Measurements from ENCODE around the gene UBR2.
"Not testable (repeated sequence)": the region's sequence is repeated elsewhere in the genome, so short reads cannot be mapped to it uniquely, and the experiment has no call there.

Gene UBR2

GRCh38 chr6:42598300-42598699 is 34.5 kb downstream of the UBR2 start:
- TF ChIP-seq EZH2 (IDR thresholded peaks at IDR 0.05; ENCODE audit: borderline replicate concordance, low read depth, low read length, severe bottlenecking): no peak
- TF ChIP-seq, protein P1, sequence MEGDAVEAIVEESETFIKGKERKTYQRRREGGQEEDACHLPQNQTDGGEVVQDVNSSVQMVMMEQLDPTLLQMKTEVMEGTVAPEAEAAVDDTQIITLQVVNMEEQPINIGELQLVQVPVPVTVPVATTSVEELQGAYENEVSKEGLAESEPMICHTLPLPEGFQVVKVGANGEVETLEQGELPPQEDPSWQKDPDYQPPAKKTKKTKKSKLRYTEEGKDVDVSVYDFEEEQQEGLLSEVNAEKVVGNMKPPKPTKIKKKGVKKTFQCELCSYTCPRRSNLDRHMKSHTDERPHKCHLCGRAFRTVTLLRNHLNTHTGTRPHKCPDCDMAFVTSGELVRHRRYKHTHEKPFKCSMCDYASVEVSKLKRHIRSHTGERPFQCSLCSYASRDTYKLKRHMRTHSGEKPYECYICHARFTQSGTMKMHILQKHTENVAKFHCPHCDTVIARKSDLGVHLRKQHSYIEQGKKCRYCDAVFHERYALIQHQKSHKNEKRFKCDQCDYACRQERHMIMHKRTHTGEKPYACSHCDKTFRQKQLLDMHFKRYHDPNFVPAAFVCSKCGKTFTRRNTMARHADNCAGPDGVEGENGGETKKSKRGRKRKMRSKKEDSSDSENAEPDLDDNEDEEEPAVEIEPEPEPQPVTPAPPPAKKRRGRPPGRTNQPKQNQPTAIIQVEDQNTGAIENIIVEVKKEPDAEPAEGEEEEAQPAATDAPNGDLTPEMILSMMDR (IDR thresholded peaks at IDR 0.05; ENCODE audit: borderline replicate concordance, extremely low read depth, low read length, poor library complexity, severe bottlenecking): no peak
- Histone ChIP-seq H3K4me2 (ENCODE audit: insufficient read depth, low read length) (no peak overlapping the region), H4K20me1 (ENCODE audit: insufficient read depth, low read length) (0 out of 2 replicates have a peak, but pooled peaks cover 3% of the 10 kb centered on the region), H3K9me3 (ENCODE audit: insufficient read depth, low read length, severe bottlenecking) (no peaks in the 10 kb centered on the region), H3K27me3 (ENCODE audit: insufficient read depth, low read length, poor library complexity) (no peaks in the 10 kb centered on the region), H3K79me2 (ENCODE audit: insufficient read depth, low read length) (peaks cover 46% of the 10 kb centered on the region), H3K27ac (ENCODE audit: low read length) (no peak overlapping the region), H2AFZ (ENCODE audit: low read depth, low read length) (no peak overlapping the region), H3K4me1 (ENCODE audit: insufficient read depth, low read length) (no peaks in the 10 kb centered on the region), H3K9ac (ENCODE audit: low read depth, low read length) (no peak overlapping the region), H3K36me3 (ENCODE audit: insufficient read depth, low read length) (peaks cover 48% of the 10 kb centered on the region), H3K4me3 (ENCODE audit: low read depth in 1 of 2, low read length in 2 of 2) (no peak overlapping the region)
- DNase-seq (no peak), ATAC-seq (ENCODE audit: insufficient read depth, low read depth) (no peak)

GRCh38 chr6:42599558-42599957 is 35.7 kb downstream of the UBR2 start:
- Histone ChIP-seq H3K36me3 (ENCODE audit: insufficient read depth, low read length) (peaks cover 48% of the 10 kb centered on the region), H3K27ac (ENCODE audit: low read length) (no peak overlapping the region), H3K4me1 (ENCODE audit: insufficient read depth, low read length) (no peaks in the 10 kb centered on the region), H3K4me3 (ENCODE audit: low read depth in 1 of 2, low read length in 2 of 2) (no peak overlapping the region), H3K9me3 (ENCODE audit: insufficient read depth, low read length, severe bottlenecking) (no peaks in the 10 kb centered on the region), H4K20me1 (ENCODE audit: insufficient read depth, low read length) (0 out of 2 replicates have a peak, but pooled peaks cover 3% of the 10 kb centered on the region), H3K27me3 (ENCODE audit: insufficient read depth, low read length, poor library complexity) (no peaks in the 10 kb centered on the region), H3K79me2 (ENCODE audit: insufficient read depth, low read length) (peaks cover 34% of the 10 kb centered on the region), H3K9ac (ENCODE audit: low read depth, low read length) (no peak overlapping the region), H3K4me2 (ENCODE audit: insufficient read depth, low read length) (no peak overlapping the region), H2AFZ (ENCODE audit: low read depth, low read length) (no peak overlapping the region)
- DNase-seq (no peak), ATAC-seq (ENCODE audit: insufficient read depth, low read depth) (no peak)
- TF ChIP-seq, protein P1 (IDR thresholded peaks at IDR 0.05; ENCODE audit: borderline replicate concordance, extremely low read depth, low read length, poor library complexity, severe bottlenecking): no peak
- TF ChIP-seq EZH2 (IDR thresholded peaks at IDR 0.05; ENCODE audit: borderline replicate concordance, low read depth, low read length, severe bottlenecking): no peak

DNA sequence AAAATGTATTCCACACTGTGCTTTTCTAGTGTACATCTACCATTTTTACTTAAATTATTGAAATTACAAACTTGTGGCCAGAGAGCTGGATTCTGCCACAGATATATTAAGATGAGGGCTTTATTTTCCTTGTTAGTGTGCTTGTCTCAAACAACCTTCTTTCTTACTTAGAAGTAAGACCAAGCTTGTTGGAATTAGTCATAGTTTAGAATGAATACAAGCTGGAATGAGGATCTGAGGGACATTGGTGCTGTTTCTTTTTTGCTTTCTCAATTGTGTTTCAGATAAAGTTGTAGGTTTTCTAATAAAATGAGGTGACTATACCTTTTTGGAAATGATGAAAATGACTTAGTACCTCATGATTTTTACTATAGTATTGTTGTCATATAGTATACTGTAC is 40.3 kb downstream of the UBR2 start:
- Histone ChIP-seq H3K27ac (ENCODE audit: low read length) (no peak overlapping the region), H3K9me3 (ENCODE audit: insufficient read depth, low read length, severe bottlenecking) (no peaks in the 10 kb centered on the region), H3K27me3 (ENCODE audit: insufficient read depth, low read length, poor library complexity) (no peaks in the 10 kb centered on the region), H3K9ac (ENCODE audit: low read depth, low read length) (no peak overlapping the region), H3K4me1 (ENCODE audit: insufficient read depth, low read length) (no peaks in the 10 kb centered on the region), H4K20me1 (ENCODE audit: insufficient read depth, low read length) (no peaks in the 10 kb centered on the region), H3K36me3 (ENCODE audit: insufficient read depth, low read length) (peaks cover 65% of the 10 kb centered on the region), H2AFZ (ENCODE audit: low read depth, low read length) (no peak overlapping the region), H3K4me2 (ENCODE audit: insufficient read depth, low read length) (no peak overlapping the region), H3K4me3 (ENCODE audit: low read depth in 1 of 2, low read length in 2 of 2) (no peak overlapping the region), H3K79me2 (ENCODE audit: insufficient read depth, low read length) (peaks cover 9% of the 10 kb centered on the region)
- DNase-seq (no peak), ATAC-seq (ENCODE audit: insufficient read depth, low read depth) (no peak)
- no peak for TF ChIP-seq EZH2 (IDR thresholded peaks at IDR 0.05; ENCODE audit: borderline replicate concordance, low read depth, low read length, severe bottlenecking)
- TF ChIP-seq, protein P1 (IDR thresholded peaks at IDR 0.05; ENCODE audit: borderline replicate concordance, extremely low read depth, low read length, poor library complexity, severe bottlenecking): no peak

GRCh38 chr6:42604699-42605098 is 40.9 kb downstream of the UBR2 start:
- not testable (repeated sequence) for H3K9ac ChIP-seq (ENCODE audit: low read depth, low read length); H3K79me2 ChIP-seq (ENCODE audit: insufficient read depth, low read length); H2AFZ ChIP-seq (ENCODE audit: low read depth, low read length); ATAC-seq (ENCODE audit: insufficient read depth, low read depth); DNase-seq; H3K27me3 ChIP-seq (ENCODE audit: insufficient read depth, low read length, poor library complexity); H3K9me3 ChIP-seq (ENCODE audit: insufficient read depth, low read length, severe bottlenecking); H3K27ac ChIP-seq (ENCODE audit: low read length); H3K4me2 ChIP-seq (ENCODE audit: insufficient read depth, low read length); H3K4me1 ChIP-seq (ENCODE audit: insufficient read depth, low read length); H3K4me3 ChIP-seq (ENCODE audit: low read depth in 1 of 2, low read length in 2 of 2); H4K20me1 ChIP-seq (ENCODE audit: insufficient read depth, low read length)
- peaks cover 66% of the 10 kb centered on the region for H3K36me3 ChIP-seq (ENCODE audit: insufficient read depth, low read length)
